Osteoblast (primary cell): ENCODE data around the gene PRKCA. TPM values are rescaled to one million over a fixed set of nuclear protein-coding genes. Genes with fewer than 3 reads are reported as not detected.

Experiments
- DNase-seq: peaks from one replicate; pipeline ENCODE4 v3.0.0; 2011; ENCODE audit warnings: low spot score, mixed read lengths; ENCODE audit not compliant: insufficient read length; ENCODE audit errors: missing footprints
- H2AFZ ChIP-seq: 2 replicates; pipeline ENCODE4 v1.6.0; 2011; ENCODE audit warnings: mild to moderate bottlenecking, low read length
- H3K27ac ChIP-seq: 2 replicates; pipeline ENCODE4 v1.5.1; 2011; ENCODE audit warnings: mild to moderate bottlenecking, low read depth, low read length, moderate library complexity
- H3K27me3 ChIP-seq: 2 replicates; pipeline ENCODE4 v1.6.0; 2012; ENCODE audit warnings: mild to moderate bottlenecking, control low read depth, inconsistent platforms, low read length, moderate library complexity; ENCODE audit not compliant: insufficient read depth
- H3K36me3 ChIP-seq: 2 replicates; pipeline ENCODE4 v1.5.1; 2011; ENCODE audit warnings: mild to moderate bottlenecking, low read length, control low read depth, moderate library complexity; ENCODE audit not compliant: insufficient read depth
- H3K4me1 ChIP-seq: 2 replicates; pipeline ENCODE4 v1.5.1; 2011; ENCODE audit warnings: mild to moderate bottlenecking, low read length, control low read depth, moderate library complexity; ENCODE audit not compliant: insufficient read depth
- H3K4me2 ChIP-seq: 2 replicates; pipeline ENCODE4 v1.6.0; 2011; ENCODE audit warnings: mild to moderate bottlenecking, low read length; ENCODE audit not compliant: insufficient read depth
- H3K4me3 ChIP-seq: fragments of 200-600 bp; sonication (generic); 3 replicates; pipeline ENCODE4 v1.5.1; 2012; ENCODE audit warnings: mild to moderate bottlenecking, low read length, inconsistent platforms; ENCODE audit not compliant: insufficient read depth
- H3K79me2 ChIP-seq: 2 replicates; pipeline ENCODE4 v1.6.0; 2012; ENCODE audit warnings: mild to moderate bottlenecking, low read length, control low read depth, inconsistent platforms; ENCODE audit not compliant: insufficient read depth
- H3K9me3 ChIP-seq: 2 replicates; pipeline ENCODE4 v1.5.1; 2011; ENCODE audit warnings: low read depth, low read length, control low read depth
- H4K20me1 ChIP-seq: 2 replicates; pipeline ENCODE4 v1.6.0; 2012; ENCODE audit warnings: mild to moderate bottlenecking, low read length, control low read depth; ENCODE audit not compliant: insufficient read depth
- CTCF ChIP-seq: IDR thresholded peaks from 2 replicates; pipeline ENCODE4 v1.5.1; 2011; ENCODE audit warnings: mild to moderate bottlenecking, low read depth, low read length, moderate library complexity; ENCODE audit errors: extremely low read depth
- total RNA-seq: library from RNA; depleted of rRNA; stranded (reverse); fragments of >200 nt; gene quantifications from 2 replicates; pipeline ENCODE4 v1.2.3, GENCODE V29; 2012

Gene PRKCA
- total RNA-seq, 1 donor: 46.0 TPM

- Histone ChIP-seq H3K9me3 (no peaks in the 10 kb centered on the region), H3K4me3 (no peak overlapping the region), H3K27ac (no peak overlapping the region), H3K27me3 (no peaks in the 10 kb centered on the region), H3K4me1 (peaks cover 9% of the 10 kb centered on the region), H3K4me2 (no peak overlapping the region), H4K20me1 (peaks cover 53% of the 10 kb centered on the region), H3K79me2 (peaks cover 3% of the 10 kb centered on the region), H2AFZ (no peak overlapping the region), H3K36me3 (no peaks in the 10 kb centered on the region)
- DNase-seq: peak; percentile 87
- TF ChIP-seq CTCF: no peak
Measured at GRCh38 chr17:66677201-66677981, 375.0 kb downstream of the PRKCA start.

GRCh38 chr17:66678061-66678460, 375.6 kb downstream of the PRKCA start:
- peaks cover 58% of the 10 kb centered on the region for H4K20me1 ChIP-seq
- peaks cover 3% of the 10 kb centered on the region for H3K79me2 ChIP-seq
- H3K27me3 ChIP-seq: no peaks in the 10 kb centered on the region
- H3K4me3 ChIP-seq: no peak overlapping the region
- no peak for TF ChIP-seq CTCF
- peak overlapping the region; percentile 20 for H3K27ac ChIP-seq
- H3K36me3 ChIP-seq: no peaks in the 10 kb centered on the region
- no peak for DNase-seq
- H2AFZ ChIP-seq: no peak overlapping the region
- H3K4me1 ChIP-seq: peaks cover 9% of the 10 kb centered on the region
- no peaks in the 10 kb centered on the region for H3K9me3 ChIP-seq
- H3K4me2 ChIP-seq: no peak overlapping the region

GRCh38 chr17:66678827-66679226, 376.4 kb downstream of the PRKCA start:
- Histone ChIP-seq H3K79me2 (peaks cover 3% of the 10 kb centered on the region), H2AFZ (no peak overlapping the region), H3K4me1 (peaks cover 10% of the 10 kb centered on the region), H3K9me3 (no peaks in the 10 kb centered on the region), H3K27me3 (no peaks in the 10 kb centered on the region), H3K4me3 (no peak overlapping the region), H4K20me1 (peaks cover 64% of the 10 kb centered on the region), H3K4me2 (no peak overlapping the region), H3K27ac (no peak overlapping the region), H3K36me3 (no peaks in the 10 kb centered on the region)
- no peak for DNase-seq
- TF ChIP-seq CTCF: no peak

GRCh38 chr17:66679631-66680517, 377.5 kb downstream of the PRKCA start:
- H3K27me3 ChIP-seq: no peaks in the 10 kb centered on the region
- no peak for DNase-seq
- H3K9me3 ChIP-seq: no peaks in the 10 kb centered on the region
- H4K20me1 ChIP-seq: peaks cover 61% of the 10 kb centered on the region
- no peak overlapping the region for H2AFZ ChIP-seq
- H3K4me1 ChIP-seq: peaks cover 14% of the 10 kb centered on the region
- H3K79me2 ChIP-seq: peaks cover 3% of the 10 kb centered on the region
- no peaks in the 10 kb centered on the region for H3K36me3 ChIP-seq
- no peak overlapping the region for H3K4me3 ChIP-seq
- no peak overlapping the region for H3K4me2 ChIP-seq
- TF ChIP-seq CTCF: no peak
- no peak overlapping the region for H3K27ac ChIP-seq
